GM10248 (cell line): ENCODE data around the gene TTC34.
A peak's percentile ranks its signal among the peaks of the same experiment; 100 is the strongest.

Experiments
- CTCF ChIA-PET: fragments of 300-600 bp; sonication (Branson Sonifier 250); formaldehyde crosslinking; extraction: SDS; loops from one replicate; lab custom pipeline; 2021; ENCODE audit warnings: antibody characterized with exemption; lab: Yijun Ruan, JAX
- POLR2A ChIA-PET: fragments of 350-650 bp; sonication (Branson Sonifier 250); formaldehyde crosslinking; extraction: SDS; loops from one replicate; lab custom pipeline; 2020; ENCODE audit warnings: antibody characterized with exemption; lab: Yijun Ruan, JAX
- DNase-seq: peaks from one replicate; pipeline ENCODE4 v3.0.0; 2012; ENCODE audit errors: extremely low spot score
- TF ChIP-seq, protein P1 (sequence below): IDR thresholded peaks from 2 replicates; pipeline ENCODE4 v1.5.1; 2012; ENCODE audit warnings: mild to moderate bottlenecking, low read depth; ENCODE audit errors: extremely low read depth, missing control alignments, control extremely low read depth

The TTC34 gene

DNA sequence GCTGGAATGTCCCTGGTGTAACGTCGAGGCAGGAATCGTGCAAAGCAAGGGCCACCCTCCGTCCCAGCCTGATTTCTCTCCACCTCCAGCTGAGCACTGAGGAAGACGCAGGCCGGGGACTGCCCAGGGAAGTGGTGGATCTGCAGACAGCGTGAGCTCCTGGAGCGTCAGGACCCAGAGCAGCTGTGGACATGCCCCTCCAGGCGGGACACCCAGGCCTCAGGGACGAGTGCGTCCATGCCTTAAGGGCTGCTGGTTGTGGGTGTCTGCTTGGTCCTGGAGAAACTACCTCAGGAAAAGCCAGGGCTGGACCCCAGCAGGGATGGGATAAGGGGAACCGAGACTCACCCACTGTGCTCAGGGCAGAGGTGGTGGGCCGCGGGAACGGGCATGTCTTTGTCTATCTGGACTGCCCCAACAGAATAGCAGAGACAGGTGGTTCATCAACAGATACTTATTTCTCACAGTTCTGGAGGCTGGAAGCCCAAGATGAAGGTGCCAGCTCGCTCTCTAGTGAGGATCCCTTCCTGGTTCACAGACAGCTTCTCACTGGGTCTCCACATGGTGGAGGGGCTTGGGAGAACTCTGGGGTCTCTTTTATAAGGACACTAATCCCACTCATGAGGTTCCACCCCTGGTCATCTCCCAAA is 162.9 kb downstream of the TTC34 start:
- ChIA-PET POLR2A (no interaction called here), CTCF (no interaction called here)
- no peak for DNase-seq

DNA sequence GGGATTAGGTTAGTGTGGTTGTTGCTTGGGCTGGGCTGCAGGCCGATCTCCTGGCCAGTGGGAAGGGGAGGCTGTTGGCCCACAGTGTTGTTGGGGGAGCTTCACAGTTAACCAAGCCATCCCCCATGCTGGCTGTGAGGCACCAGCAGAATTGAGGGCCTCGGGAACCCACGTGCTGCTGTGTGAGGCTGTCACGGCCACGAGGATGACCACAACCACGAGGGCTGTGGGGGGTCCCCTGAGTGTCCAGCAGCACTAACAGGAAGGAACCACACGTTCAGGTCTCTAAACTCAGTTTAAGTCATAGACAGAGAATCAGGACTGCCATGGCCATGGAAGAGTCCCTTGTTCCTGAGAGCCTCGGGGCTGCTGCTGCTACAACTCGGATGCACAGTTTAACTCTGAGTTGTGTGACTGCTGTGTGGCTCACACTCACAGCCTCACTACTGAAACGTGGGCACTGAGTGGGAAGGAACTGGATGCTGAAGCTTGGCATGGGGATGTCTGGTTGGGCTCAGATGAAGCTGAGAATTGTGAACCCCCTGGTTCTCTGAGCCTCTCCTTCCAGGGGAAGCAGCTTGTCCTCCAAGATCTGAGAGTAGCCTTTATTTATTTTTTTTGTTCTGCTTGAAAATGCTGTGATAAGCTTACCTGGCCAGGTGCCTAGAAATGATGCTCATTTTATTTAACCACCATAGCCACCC is 163.9 kb downstream of the TTC34 start:
- ChIA-PET CTCF (no interaction called here), POLR2A (no interaction called here)

More for the DNA sequence above, 162.9 kb downstream of the TTC34 start:
- TF ChIP-seq, protein P1, sequence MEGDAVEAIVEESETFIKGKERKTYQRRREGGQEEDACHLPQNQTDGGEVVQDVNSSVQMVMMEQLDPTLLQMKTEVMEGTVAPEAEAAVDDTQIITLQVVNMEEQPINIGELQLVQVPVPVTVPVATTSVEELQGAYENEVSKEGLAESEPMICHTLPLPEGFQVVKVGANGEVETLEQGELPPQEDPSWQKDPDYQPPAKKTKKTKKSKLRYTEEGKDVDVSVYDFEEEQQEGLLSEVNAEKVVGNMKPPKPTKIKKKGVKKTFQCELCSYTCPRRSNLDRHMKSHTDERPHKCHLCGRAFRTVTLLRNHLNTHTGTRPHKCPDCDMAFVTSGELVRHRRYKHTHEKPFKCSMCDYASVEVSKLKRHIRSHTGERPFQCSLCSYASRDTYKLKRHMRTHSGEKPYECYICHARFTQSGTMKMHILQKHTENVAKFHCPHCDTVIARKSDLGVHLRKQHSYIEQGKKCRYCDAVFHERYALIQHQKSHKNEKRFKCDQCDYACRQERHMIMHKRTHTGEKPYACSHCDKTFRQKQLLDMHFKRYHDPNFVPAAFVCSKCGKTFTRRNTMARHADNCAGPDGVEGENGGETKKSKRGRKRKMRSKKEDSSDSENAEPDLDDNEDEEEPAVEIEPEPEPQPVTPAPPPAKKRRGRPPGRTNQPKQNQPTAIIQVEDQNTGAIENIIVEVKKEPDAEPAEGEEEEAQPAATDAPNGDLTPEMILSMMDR: no peak

DNA sequence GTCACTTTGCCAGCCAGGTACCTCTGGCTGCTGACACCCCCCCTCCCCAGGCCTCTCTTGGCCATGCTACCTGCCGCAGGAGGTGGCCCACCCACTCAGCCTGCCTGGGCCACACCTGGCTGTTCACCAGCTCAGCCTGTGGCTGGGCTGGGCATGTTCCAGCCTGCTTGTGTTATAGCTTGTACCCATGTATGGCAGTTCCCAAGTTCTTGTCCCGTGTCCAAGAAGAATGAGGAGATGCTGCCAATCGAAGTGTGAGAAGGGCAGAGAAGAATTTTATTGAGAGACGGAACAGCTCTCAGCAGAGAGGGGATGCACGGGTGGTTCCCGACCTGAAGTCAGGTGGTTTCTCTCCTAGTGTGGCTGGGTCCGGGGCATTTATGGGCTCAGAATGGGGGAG is 164.8 kb downstream of the TTC34 start:
- TF ChIP-seq, protein P1: no peak
- DNase-seq: no peak
- ChIA-PET POLR2A (no interaction called here), CTCF (no interaction called here)

More for the DNA sequence above, 163.9 kb downstream of the TTC34 start:
- no peak for DNase-seq
- TF ChIP-seq, protein P1: no peak

DNA sequence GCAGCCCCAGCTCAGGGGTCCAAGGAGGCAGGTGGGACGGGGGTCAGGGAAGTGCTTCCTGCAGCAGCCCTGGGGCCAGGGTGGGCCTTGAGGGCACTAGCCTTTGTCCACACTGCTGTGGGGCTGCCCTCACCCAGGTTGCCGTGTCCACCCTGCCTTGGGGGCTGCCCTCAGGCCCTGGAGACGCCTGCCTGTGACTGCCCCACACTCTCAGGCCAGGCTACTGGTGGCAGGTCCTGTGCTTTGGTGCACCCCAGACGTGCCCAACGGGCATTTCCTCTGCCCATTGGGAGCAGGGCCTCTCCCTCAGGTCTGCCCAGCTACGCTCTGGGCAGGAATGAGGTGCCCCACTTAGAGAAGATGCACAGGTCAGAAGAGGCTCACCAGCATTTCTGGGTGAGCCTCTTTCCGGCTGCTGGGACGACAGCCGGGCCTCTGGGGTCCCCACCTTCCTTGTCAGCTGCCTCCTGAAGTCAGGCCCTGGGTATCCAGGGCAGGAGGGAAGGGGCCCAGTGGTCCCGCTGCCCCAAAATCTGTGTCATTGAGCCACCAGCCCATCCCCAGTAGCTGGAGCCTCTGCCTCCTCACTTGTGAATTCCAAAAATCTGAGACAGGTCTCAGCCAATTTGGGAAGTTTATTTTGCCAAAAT is 166.0 kb downstream of the TTC34 start:
- TF ChIP-seq, protein P1: no peak
- ChIA-PET POLR2A (no interaction called here), CTCF (no interaction called here)
- peak; percentile 15 for DNase-seq

DNA sequence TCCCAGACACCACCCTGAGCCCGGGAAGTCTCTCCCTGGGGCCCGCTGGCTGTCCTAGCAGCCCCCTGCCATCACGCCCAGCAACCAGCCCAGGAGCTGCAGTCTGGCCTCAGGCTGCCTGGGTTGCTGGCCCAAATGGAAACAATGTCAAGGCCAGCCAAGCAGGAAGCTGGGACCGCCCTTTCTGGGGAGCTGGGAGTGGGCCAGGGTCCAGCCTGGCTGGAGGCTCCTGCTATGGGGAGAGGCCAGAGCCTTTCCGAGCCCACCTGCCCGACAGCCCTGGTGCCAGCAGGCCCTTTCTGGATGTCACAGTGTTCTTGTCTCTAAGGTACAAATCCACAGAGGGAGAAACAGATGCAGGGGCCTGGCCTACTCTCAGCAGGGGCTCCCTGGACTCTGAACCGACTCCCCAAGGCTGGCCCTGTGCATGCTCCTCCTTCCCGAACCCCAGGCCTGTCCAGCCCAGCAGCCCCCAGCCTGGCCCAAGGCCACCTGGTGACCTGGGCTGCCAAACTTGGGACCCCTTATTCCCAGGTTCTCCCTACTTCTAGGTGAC is 167.5 kb downstream of the TTC34 start:
- POLR2A ChIA-PET: no interaction called here
- TF ChIP-seq, protein P1: no peak
- DNase-seq: peak; percentile 17
- CTCF ChIA-PET: interaction anchor here (0.8 kb wide), 1 partner anchor 185 kb away, joined by 3 read pairs; no protein-coding TSS in a partner anchor

DNA sequence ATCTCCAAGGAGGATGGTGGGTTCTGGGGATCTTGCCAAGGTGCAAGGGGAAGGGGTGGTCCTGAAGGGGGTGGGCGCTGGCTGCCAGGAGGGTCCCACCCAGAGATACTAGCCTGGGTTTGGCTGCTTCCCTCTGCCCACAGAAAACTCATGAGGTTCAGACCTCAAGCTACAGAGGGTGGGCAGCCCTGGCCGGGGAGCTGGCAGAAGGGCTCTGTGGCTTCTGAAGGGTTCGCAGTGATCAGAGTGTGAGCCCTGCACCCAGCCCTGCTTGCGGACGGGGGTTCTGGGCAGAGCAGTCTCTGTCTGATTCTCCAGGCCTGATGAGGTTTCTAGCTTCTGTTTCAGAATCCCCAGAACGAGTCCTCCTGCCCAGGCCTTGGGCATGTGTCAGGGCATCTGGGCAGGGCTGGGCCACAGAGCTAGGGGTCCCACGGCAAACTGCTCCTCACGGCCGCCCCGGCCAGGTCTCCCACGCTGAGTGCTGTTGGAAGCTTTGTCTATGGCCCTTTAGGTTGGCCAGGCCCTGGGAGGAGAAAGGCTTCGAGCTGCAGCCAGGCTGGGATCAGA is 168.0 kb downstream of the TTC34 start:
- CTCF ChIA-PET: interaction anchor here (0.8 kb wide), 1 partner anchor 185 kb away, joined by 3 read pairs; no protein-coding TSS in a partner anchor
- POLR2A ChIA-PET: no interaction called here
- TF ChIP-seq, protein P1: no peak
- DNase-seq: no peak
